RWPE2 (cell line): Measurements from ENCODE around the gene ZNF160.
"Not testable (repeated sequence)": the region's sequence is repeated elsewhere in the genome, so short reads cannot be mapped to it uniquely, and the experiment has no call there.

Source experiments
- ATAC-seq: fragments of 200-7000 bp; cut with Tn5 transposase; 3 replicates; pipeline ENCODE4 v1.9.1; 2021; ENCODE audit warnings: low read depth
- DNase-seq: peaks from one replicate; pipeline ENCODE4 v3.0.0-alpha.2; 2020; ENCODE audit warnings: low spot score
- H3K27ac ChIP-seq: fragments of 450-650 bp; 2 replicates; pipeline ENCODE4 v1.5.1; 2017; ENCODE audit warnings: mild to moderate bottlenecking; ENCODE audit not compliant: poor library complexity, severe bottlenecking
- H3K27me3 ChIP-seq: fragments of 250-450 bp; sonication (Bioruptor Pico); 2 replicates; pipeline ENCODE4 v1.5.1; 2021; ENCODE audit warnings: mild to moderate bottlenecking, moderate library complexity; ENCODE audit not compliant: insufficient read depth, poor library complexity, severe bottlenecking
- H3K36me3 ChIP-seq: fragments of 250-450 bp; sonication (Bioruptor Pico); 2 replicates; pipeline ENCODE4 v1.5.1; 2020; ENCODE audit warnings: low read depth, mild to moderate bottlenecking, moderate library complexity
- H3K4me1 ChIP-seq: fragments of 250-450 bp; sonication (Bioruptor Pico); 2 replicates; pipeline ENCODE4 v1.5.1; 2021; ENCODE audit warnings: mild to moderate bottlenecking, moderate library complexity; ENCODE audit not compliant: insufficient read depth, poor library complexity, severe bottlenecking
- H3K4me3 ChIP-seq: fragments of 250-450 bp; sonication (Bioruptor Pico); 2 replicates; pipeline ENCODE4 v1.5.1; 2021; ENCODE audit warnings: mild to moderate bottlenecking, moderate library complexity; ENCODE audit not compliant: severe bottlenecking
- H3K9me3 ChIP-seq: fragments of 250-450 bp; sonication (Bioruptor Pico); 2 replicates; pipeline ENCODE4 v1.5.1; 2021; ENCODE audit warnings: mild to moderate bottlenecking, moderate library complexity; ENCODE audit not compliant: severe bottlenecking
- CTCF ChIP-seq: fragments of 450-650 bp; IDR thresholded peaks from one replicate; pipeline ENCODE4 v1.5.1; 2017; ENCODE audit warnings: mild to moderate bottlenecking, moderate library complexity; ENCODE audit not compliant: poor library complexity, severe bottlenecking

ZNF160 gene

DNA sequence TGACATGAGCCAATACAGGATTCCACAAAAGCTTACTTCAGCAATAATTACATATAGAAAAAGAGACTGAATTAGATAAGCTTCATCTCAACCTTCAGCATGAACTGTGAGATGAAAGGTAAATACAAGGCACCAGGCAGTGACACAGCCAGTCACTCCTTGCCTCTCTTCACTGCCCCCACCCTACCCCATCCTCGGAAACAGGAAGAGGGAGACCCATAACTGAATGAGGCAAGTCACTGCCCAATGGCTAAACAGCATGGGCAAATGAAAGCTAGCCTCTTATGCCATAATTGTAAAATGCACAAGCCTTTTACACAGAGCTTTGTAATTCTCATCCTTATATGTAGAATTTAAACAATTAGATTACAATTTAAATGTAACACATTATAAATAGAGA, 1.7 kb downstream of the ZNF160 start:
- no peak for TF ChIP-seq CTCF
- Histone ChIP-seq H3K27me3 (no peaks in the 10 kb centered on the region), H3K4me1 (peaks cover 7% of the 10 kb centered on the region), H3K9me3 (no peaks in the 10 kb centered on the region), H3K27ac (no peak overlapping the region), H3K4me3 (peak overlapping the region; percentile 60), H3K36me3 (peaks cover 26% of the 10 kb centered on the region)
- no peak for DNase-seq
- ATAC-seq, result no peak

DNA sequence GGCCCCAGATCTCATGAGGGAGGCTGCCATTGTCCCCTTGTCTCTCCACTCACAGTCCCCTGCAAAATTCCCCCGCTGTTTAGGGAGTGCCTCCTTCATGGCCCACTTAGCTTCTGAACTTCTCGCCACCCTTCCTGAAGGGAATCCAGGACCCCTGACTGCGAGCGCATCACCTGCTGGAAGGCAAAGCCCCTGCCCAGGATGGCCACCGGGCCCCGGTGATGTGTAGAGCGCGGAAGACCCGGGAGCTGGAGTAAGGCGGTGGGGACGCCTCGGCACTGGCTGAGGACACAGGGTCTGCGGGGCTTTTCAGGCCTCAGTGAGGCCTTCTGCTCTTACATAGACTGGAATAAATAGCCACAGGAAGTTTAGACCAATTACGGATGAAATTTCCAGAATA, 4.7 kb downstream of the ZNF160 start:
- H3K4me1 ChIP-seq, DNase-seq, H3K9me3 ChIP-seq, H3K4me3 ChIP-seq, H3K27ac ChIP-seq, H3K27me3 ChIP-seq, ATAC-seq: not testable (repeated sequence)
- H3K36me3 ChIP-seq, result peaks cover 32% of the 10 kb centered on the region

- not testable (repeated sequence) for ATAC-seq, DNase-seq, H3K4me1 ChIP-seq, H3K27ac ChIP-seq, H3K4me3 ChIP-seq, H3K9me3 ChIP-seq, H3K27me3 ChIP-seq
- peaks cover 43% of the 10 kb centered on the region for H3K36me3 ChIP-seq
Measured at GRCh38 chr19:53096982-53097690, 6.1 kb downstream of the ZNF160 start.

DNA sequence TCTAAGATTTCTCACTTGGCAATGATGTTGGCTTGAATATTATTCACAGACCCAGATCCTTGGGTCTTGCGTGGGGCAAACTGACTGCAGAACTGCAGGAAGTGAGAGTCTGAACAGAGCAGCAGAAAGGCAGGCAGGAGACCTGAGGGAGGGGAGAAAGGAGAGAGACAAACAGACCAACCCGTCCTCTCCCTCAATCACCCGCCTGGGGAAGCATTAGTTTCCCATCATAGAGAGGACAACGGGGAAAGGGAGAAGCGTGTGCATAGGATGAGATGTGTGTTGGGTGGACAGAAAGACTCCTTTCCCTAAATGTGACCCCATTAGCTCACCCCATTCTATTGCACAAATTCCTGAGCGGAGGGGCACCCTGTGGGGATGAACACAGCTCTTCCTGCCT, 6.6 kb downstream of the ZNF160 start:
- H3K4me3 ChIP-seq, ATAC-seq, H3K27ac ChIP-seq, H3K4me1 ChIP-seq, DNase-seq, H3K27me3 ChIP-seq, H3K9me3 ChIP-seq: not testable (repeated sequence)
- peaks cover 49% of the 10 kb centered on the region for H3K36me3 ChIP-seq

DNA sequence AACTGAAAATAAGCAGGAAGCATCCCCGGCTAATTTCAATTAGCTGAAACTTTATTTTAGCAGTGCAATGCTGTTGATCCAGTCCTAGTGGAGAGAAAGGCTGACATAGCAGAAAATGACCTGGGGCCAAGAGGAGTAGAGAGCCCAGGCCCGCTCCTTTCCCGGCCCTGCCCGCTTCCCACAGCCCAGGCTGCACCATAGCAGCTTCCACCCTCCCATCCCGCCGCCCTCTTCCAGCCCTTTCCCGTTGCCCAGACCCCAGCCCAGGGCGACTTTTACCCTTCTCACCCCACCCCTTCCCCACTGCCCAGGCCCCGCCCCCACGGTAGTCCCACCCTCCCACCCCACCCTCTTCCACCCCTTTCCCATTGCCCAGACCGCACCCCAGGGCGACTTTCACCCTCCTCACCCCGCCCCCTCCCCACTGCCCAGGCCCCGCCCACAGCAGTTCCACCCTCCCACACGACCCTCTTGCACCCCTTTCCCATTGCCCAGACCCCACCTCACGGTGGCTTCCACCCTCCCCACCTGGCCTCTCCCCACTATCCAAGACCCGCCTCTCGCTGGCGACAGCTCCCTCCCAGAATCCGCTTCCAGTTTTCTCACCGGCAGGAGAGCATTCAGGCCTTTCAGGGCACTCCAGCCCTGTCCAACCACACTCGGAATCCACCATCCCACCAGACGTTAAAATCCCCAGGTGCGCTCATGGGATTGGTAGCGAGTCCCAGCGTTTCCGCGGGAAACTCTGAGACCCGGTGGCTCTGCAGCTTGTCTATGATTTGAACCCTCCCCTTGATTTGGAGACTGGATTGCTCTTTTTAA, 8.3 kb downstream of the ZNF160 start:
- DNase-seq, result no peak
- ATAC-seq, result no peak
- Histone ChIP-seq H3K27me3 (no peaks in the 10 kb centered on the region), H3K4me3 (no peak overlapping the region), H3K27ac (no peak overlapping the region), H3K36me3 (peaks cover 53% of the 10 kb centered on the region), H3K4me1 (no peaks in the 10 kb centered on the region), H3K9me3 (no peaks in the 10 kb centered on the region)
- TF ChIP-seq CTCF, result no peak

- Histone ChIP-seq H3K4me3 (no peak overlapping the region), H3K27me3 (no peaks in the 10 kb centered on the region), H3K9me3 (no peaks in the 10 kb centered on the region), H3K36me3 (peaks cover 62% of the 10 kb centered on the region), H3K27ac (no peak overlapping the region), H3K4me1 (no peaks in the 10 kb centered on the region)
- DNase-seq, result no peak
- no peak for TF ChIP-seq CTCF
- ATAC-seq, result no peak
Measured at GRCh38 chr19:53092723-53093122, 10.5 kb downstream of the ZNF160 start.
